ENCODE results near the gene MAMLD1. TPM values are rescaled to one million over a fixed set of nuclear protein-coding genes. Genes with fewer than 3 reads are reported as not detected.

The MAMLD1 gene
- total RNA-seq, 1 donor from 2014 or later, result 1.8 TPM

GRCh38 chrX:150551963-150552362 is 188.8 kb downstream of the MAMLD1 start:
- Histone ChIP-seq H3K27me3 (ENCODE audit: low read depth) (no peaks in the 10 kb centered on the region), H3K4me3 (no peak overlapping the region), H3K36me3 (no peaks in the 10 kb centered on the region), H3K9me3 (replicated peaks) (no peaks in the 10 kb centered on the region), H3K27ac (replicated peaks) (no peak overlapping the region), H3K4me1 (peaks cover 14% of the 10 kb centered on the region)
- no peak for TF ChIP-seq CTCF (IDR thresholded peaks at IDR 0.05; ENCODE audit: borderline replicate concordance)
- DNase-seq, result no peak
- intact Hi-C loops (cut with micrococcal nuclease), result no loop called here

- no peak for DNase-seq
- no peaks in the 10 kb centered on the region for H3K4me1 ChIP-seq
- H3K27ac ChIP-seq (replicated peaks), result no peak overlapping the region
- no peak for TF ChIP-seq CTCF (IDR thresholded peaks at IDR 0.05; ENCODE audit: borderline replicate concordance)
- no peak overlapping the region for H3K4me3 ChIP-seq
- no peaks in the 10 kb centered on the region for H3K36me3 ChIP-seq
- intact Hi-C loops (cut with micrococcal nuclease), result no loop called here
- H3K9me3 ChIP-seq (replicated peaks), result no peaks in the 10 kb centered on the region
- no peaks in the 10 kb centered on the region for H3K27me3 ChIP-seq (ENCODE audit: low read depth)
Measured at GRCh38 chrX:150558424-150558823, 195.3 kb downstream of the MAMLD1 start.

Other genes with a start within 250 kb of the MAMLD1 start
- 9.5 TPM for gene MTM1, start 205.3 kb downstream of the MAMLD1 start, total RNA-seq

All from left ventricle myocardium inferior (tissue), 1 donor.